GM23338 (cell line): ENCODE results near the gene MINPP1.

Experiments
- CREB1 ChIP-seq: fragments of 250-450 bp; sonication (Bioruptor Pico); IDR thresholded peaks from 2 replicates; pipeline ENCODE4 v1.5.0; 2020; ENCODE audit warnings: low read depth, mild to moderate bottlenecking, moderate library complexity
- EZH2 ChIP-seq: fragments of 200-600 bp; sonication (generic); IDR thresholded peaks from one replicate; pipeline ENCODE4 v1.8.0; 2017; ENCODE audit warnings: antibody characterized with exemption, mild to moderate bottlenecking, low read depth; ENCODE audit not compliant: unreplicated experiment
- JUNB ChIP-seq: IDR thresholded peaks from one replicate; pipeline ENCODE4 v1.6.1; 2016; ENCODE audit warnings: antibody characterized with exemption; ENCODE audit not compliant: unreplicated experiment
- NANOG ChIP-seq: IDR thresholded peaks from 2 replicates; pipeline ENCODE4 v1.6.1; 2016; ENCODE audit warnings: antibody characterized with exemption, borderline replicate concordance
- POLR2AphosphoS5 ChIP-seq: IDR thresholded peaks from 2 replicates; pipeline ENCODE4 v1.6.1; 2016; ENCODE audit warnings: antibody characterized with exemption, low read depth
- ZNF114 ChIP-seq: fragments of 250-450 bp; sonication (Bioruptor Pico); IDR thresholded peaks from 2 replicates; pipeline ENCODE4 v1.5.0; 2020; ENCODE audit warnings: mild to moderate bottlenecking, moderate library complexity
- ZNF331 ChIP-seq: fragments of 250-450 bp; sonication (Bioruptor Pico); IDR thresholded peaks from 2 replicates; pipeline ENCODE4 v1.5.0; 2020; ENCODE audit warnings: low read depth, mild to moderate bottlenecking, moderate library complexity
- TF ChIP-seq, protein P1 (sequence below): IDR thresholded peaks from one replicate; pipeline ENCODE4 v1.6.1; 2018; ENCODE audit warnings: antibody characterized with exemption; ENCODE audit not compliant: unreplicated experiment
- TF ChIP-seq, protein P2 (sequence below), 2 experiments: fragments of 200-600 bp in 1 of 2; sonication (generic) in 1 of 2; conservative IDR thresholded peaks; 2 replicates each; pipeline versions ENCODE4 v1.5.1 to v1.6.1; 2016 to 2017; ENCODE audit warnings: antibody characterized with exemption in 2 of 2, low read depth in 2 of 2, mild to moderate bottlenecking in 2 of 2, moderate library complexity in 1 of 2

DNA sequence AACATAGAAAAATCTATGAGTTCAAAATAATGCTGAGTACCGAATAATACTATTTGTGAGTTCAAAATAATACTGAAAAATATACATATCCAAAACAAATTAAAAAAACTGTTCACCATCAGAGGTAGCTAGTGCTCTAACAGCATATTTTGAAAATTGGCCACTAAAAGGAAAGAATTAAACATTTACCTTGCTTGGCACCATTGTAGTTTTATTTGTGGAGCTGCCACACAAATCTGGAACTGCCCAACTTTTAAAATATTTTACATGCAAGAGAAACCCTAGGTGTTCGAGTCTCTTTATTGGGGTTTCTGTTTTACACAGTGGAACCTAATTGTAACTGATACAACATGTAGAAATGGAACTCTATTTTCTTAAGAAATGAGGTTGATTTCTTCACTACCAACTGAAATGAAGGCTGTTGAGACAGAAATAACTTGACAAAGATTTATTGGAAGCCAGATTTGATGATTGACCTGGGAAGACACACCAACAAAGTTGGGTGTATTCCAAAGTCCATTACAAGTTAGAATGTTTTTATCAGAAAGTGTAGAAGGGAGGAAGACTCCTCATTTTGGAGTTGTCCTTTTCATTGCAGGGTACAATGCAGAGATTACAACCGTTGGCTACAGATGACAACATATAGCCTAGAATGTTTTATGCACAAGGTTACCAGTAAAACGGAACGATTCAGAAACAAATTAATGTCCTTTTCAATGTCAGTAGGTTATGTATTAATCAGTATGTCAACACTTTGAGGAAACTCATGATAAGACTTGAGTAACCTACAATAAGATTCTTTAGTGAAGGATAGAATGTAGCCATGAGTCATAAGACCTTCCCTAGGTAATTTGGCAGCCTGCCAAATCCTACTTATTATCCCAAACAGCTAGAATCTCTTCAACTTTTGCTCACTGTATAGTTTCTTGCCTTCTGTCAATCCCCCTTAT lies 81.1 kb downstream of the MINPP1 start:
- TF ChIP-seq, protein P1, sequence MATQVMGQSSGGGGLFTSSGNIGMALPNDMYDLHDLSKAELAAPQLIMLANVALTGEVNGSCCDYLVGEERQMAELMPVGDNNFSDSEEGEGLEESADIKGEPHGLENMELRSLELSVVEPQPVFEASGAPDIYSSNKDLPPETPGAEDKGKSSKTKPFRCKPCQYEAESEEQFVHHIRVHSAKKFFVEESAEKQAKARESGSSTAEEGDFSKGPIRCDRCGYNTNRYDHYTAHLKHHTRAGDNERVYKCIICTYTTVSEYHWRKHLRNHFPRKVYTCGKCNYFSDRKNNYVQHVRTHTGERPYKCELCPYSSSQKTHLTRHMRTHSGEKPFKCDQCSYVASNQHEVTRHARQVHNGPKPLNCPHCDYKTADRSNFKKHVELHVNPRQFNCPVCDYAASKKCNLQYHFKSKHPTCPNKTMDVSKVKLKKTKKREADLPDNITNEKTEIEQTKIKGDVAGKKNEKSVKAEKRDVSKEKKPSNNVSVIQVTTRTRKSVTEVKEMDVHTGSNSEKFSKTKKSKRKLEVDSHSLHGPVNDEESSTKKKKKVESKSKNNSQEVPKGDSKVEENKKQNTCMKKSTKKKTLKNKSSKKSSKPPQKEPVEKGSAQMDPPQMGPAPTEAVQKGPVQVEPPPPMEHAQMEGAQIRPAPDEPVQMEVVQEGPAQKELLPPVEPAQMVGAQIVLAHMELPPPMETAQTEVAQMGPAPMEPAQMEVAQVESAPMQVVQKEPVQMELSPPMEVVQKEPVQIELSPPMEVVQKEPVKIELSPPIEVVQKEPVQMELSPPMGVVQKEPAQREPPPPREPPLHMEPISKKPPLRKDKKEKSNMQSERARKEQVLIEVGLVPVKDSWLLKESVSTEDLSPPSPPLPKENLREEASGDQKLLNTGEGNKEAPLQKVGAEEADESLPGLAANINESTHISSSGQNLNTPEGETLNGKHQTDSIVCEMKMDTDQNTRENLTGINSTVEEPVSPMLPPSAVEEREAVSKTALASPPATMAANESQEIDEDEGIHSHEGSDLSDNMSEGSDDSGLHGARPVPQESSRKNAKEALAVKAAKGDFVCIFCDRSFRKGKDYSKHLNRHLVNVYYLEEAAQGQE = no peak
- TF ChIP-seq POLR2AphosphoS5 = no peak
- TF ChIP-seq, protein P2, sequence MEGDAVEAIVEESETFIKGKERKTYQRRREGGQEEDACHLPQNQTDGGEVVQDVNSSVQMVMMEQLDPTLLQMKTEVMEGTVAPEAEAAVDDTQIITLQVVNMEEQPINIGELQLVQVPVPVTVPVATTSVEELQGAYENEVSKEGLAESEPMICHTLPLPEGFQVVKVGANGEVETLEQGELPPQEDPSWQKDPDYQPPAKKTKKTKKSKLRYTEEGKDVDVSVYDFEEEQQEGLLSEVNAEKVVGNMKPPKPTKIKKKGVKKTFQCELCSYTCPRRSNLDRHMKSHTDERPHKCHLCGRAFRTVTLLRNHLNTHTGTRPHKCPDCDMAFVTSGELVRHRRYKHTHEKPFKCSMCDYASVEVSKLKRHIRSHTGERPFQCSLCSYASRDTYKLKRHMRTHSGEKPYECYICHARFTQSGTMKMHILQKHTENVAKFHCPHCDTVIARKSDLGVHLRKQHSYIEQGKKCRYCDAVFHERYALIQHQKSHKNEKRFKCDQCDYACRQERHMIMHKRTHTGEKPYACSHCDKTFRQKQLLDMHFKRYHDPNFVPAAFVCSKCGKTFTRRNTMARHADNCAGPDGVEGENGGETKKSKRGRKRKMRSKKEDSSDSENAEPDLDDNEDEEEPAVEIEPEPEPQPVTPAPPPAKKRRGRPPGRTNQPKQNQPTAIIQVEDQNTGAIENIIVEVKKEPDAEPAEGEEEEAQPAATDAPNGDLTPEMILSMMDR (conservative IDR thresholded peaks at IDR 0.05; ENCODE audit: low read depth in 2 of 2) = no peak
- TF ChIP-seq EZH2 = no peak
- TF ChIP-seq CREB1 (CRISPR knock-in tag) = no peak
- TF ChIP-seq ZNF114 (CRISPR knock-in tag) = no peak
- no peak for TF ChIP-seq JUNB
- no peak for TF ChIP-seq NANOG
- no peak for TF ChIP-seq ZNF331 (CRISPR knock-in tag)
